ENCODE data around the gene SLC25A22.

DNA sequence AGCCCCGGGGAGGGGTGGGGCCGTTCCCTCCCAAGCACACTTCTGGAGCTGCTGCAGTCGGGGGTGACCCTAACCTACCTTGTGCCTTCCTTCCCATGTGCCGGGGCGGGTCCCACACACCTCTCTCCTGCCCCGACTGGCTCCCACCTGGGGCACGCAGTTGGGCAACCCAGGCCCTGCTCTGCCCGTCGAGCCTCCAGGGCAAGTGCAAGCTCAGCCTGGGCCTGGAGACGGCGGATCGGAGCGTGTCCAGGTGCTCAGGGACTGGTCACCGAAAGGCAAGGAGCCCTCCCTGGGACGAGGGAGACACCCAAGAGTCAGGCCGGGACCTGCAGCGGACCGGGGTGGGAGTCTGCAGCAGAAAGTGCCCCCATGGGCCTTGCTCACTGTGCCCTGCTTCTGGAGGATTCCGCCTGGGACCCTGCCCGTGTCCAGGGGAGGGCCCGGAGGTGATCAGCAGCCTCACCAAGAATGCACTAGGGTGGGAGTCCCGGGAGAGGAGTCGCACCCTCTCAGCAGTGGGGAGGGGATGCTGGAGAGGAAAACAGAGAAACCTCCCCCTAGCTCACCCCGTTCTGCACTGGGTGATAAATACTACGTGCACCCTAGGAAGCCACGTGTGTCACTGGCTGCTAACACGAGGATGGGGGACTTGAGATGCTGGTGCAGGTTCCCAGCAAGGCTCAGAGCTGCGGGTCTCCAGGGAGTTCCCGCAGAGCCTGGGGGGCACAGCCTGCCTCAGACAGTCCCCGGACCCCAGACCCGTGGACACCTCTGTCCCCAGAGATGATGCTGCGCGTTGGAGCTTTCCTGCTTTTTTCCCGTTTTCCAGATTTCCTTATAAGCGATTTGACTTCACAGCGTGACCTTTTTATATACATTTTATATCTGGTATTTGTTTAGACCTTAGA lies 15.6 kb downstream of the SLC25A22 start:
- TF ChIP-seq, protein P1, sequence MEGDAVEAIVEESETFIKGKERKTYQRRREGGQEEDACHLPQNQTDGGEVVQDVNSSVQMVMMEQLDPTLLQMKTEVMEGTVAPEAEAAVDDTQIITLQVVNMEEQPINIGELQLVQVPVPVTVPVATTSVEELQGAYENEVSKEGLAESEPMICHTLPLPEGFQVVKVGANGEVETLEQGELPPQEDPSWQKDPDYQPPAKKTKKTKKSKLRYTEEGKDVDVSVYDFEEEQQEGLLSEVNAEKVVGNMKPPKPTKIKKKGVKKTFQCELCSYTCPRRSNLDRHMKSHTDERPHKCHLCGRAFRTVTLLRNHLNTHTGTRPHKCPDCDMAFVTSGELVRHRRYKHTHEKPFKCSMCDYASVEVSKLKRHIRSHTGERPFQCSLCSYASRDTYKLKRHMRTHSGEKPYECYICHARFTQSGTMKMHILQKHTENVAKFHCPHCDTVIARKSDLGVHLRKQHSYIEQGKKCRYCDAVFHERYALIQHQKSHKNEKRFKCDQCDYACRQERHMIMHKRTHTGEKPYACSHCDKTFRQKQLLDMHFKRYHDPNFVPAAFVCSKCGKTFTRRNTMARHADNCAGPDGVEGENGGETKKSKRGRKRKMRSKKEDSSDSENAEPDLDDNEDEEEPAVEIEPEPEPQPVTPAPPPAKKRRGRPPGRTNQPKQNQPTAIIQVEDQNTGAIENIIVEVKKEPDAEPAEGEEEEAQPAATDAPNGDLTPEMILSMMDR (IDR thresholded peaks at IDR 0.05), result no peak
- no peak for TF ChIP-seq POLR2A (IDR thresholded peaks at IDR 0.05)
